Measurements from ENCODE around the gene LGR5.
"Not testable (repeated sequence)": the region's sequence is repeated elsewhere in the genome, so short reads cannot be mapped to it uniquely, and the experiment has no call there.

Gene LGR5

GRCh38 chr12:71552728-71553501 lies 113.3 kb downstream of the LGR5 start:
- no peak for DNase-seq

DNA sequence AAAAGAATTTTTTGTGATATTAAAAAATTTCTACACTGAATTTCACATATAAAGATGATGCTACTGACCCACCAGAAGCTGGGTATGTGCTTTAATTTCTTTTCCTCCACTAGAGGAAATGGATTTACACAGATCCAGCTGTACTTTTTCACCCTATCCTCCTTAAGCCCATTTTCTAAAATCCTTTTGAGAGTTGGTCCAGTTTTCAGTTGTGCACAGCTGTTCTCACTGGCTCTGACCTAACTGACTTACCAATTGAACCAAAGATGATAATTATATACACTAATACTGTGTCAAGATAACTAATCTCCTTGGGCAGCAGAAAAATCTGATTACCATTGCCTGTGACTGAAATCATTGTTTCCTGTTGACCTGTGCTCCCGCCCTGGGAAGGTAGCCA lies 115.6 kb downstream of the LGR5 start:
- no peak for DNase-seq

DNA sequence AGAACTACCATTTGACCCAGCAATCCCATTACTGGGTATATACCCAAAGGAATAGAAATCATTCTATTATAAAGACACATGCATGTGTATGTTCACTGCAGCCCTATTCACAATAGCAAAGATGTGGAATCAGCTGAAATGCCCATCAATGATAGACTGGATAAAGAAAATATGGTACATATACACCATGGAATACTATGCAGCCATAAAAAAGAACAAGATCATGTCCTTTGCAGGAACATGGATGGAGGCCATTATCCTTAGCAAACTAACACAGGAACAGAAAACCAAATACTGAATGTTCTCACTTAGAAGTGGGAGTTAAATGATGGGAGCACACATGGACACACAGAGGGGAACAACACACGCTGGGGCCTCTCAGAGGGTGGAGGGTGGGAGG lies 116.2 kb downstream of the LGR5 start:
- not testable (repeated sequence) for DNase-seq

- DNase-seq: no peak
These were observed 116.8 kb downstream of the LGR5 start for GRCh38 chr12:71556448-71556847.

- DNase-seq: no peak
These were observed 117.3 kb downstream of the LGR5 start for GRCh38 chr12:71556875-71557274.

DNA sequence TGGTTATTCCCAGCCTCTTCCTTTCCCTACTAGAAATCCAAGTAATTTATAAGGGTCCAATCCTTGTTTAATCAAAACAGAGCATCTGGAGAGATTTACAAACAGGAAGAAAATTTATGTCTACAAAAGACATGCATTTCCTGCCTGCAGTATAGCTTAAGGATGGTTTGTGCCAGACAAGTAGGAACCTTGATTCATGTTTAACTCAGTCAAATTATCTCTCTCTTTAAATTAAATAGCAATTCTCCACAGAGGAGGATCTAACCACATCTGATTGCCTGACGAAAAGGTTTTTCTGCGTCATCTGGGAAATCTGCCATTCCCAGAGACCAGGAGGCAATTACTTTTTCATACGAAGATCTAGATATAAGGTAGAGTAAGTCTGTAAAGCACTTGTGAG lies 118.8 kb downstream of the LGR5 start:
- DNase-seq: no peak

DNA sequence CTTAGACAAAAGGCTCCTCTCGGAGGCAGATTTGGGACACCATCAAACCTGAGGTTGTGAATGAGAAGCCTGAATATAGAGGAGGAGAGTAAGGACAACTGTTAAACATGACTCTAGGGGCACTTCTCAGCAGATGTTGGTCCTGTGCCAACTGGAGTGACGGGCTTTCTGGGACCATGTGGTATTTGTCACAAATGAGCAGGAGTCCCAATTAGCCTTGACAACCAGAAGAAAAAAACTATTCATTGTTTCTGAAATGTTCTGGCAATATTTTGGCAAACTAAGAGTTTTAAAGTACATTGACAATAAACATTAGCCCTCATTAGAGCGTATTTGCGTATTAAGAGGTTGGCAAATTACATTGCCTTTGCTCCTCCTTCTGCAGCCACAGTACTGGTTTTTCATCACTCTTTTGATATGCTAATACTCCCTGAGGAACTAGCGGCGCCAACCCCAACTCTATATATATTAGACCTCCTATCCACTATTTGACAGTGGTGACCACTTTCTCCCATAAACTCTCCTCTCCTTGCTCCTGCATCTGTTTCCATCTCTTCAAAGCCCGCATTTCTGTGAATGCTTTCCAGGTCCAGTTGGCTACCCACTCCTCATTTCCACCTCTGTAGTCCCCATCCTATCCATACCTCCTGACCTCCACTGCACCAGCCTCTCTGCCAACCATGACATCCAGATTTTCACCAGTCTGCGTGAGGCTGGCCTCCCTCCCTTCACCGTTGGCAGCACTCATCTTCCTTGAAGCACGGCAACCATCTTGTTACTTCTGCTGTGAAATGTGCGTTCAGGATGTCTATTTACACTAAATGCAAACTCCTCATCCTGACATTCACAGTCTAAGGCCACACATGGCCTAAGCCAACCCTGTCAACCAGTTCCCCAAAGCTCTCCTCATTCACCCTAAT lies 123.3 kb downstream of the LGR5 start:
- DNase-seq: no peak

DNA sequence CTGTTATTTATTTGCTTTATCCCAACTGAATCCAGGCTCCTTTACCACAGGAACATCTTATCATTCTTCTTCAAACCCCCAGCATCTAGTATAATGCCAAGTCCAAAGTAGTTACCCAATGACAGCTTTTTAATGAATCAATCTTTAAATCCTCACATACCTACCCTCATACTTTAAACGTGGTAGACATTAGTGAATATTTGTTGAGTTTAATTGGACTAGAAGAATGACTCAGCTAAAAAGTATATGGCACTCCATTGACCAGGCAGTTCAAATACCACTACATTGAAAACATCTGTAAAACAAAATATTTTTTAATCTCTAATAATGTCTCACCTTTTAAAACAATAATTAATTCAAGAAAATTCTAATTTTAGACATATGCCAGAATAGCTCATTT lies 125.9 kb downstream of the LGR5 start:
- no peak for DNase-seq

DNA sequence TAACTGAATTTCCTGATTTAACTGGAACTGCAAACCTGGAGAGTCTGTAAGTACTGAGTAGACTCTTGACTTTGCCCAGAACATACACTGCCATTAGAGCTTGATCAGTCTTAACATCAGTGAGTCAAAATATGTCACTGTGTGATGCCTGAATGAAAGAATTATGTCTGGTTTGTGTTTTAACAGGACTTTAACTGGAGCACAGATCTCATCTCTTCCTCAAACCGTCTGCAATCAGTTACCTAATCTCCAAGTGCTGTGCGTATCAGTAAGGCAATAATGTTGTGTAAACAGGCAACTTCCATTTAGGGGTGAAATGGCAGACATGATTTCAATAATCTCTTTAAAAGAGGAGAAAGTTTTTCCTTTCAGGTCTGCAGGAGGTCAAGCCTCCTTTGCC lies 127.1 kb downstream of the LGR5 start:
- DNase-seq: no peak

DNA sequence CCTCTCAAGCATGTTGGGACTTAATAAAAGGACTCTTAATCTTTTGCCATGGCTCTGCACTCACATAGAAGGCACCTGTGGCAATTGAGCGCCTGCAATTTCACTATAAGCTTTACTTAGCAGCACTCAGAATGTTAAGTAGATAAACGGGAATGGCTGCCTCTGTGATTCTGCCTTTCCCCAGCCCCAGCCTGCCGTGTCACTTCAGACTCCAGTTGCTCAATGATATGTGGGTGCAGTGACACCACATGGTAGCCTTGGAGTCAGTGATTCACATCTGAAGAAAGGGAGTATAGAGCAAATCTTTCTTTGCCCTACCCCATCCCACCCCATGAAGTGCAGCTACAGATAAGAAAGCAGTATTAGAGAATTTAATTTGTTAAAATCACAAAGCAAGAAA lies 127.9 kb downstream of the LGR5 start:
- DNase-seq: no peak

GRCh38 chr12:71569885-71570284 lies 130.3 kb downstream of the LGR5 start:
- DNase-seq: not testable (repeated sequence)

GRCh38 chr12:71576496-71576895 lies 136.9 kb downstream of the LGR5 start:
- DNase-seq: no peak

- no peak for DNase-seq
These were observed 139.2 kb downstream of the LGR5 start for GRCh38 chr12:71578694-71579258.

DNA sequence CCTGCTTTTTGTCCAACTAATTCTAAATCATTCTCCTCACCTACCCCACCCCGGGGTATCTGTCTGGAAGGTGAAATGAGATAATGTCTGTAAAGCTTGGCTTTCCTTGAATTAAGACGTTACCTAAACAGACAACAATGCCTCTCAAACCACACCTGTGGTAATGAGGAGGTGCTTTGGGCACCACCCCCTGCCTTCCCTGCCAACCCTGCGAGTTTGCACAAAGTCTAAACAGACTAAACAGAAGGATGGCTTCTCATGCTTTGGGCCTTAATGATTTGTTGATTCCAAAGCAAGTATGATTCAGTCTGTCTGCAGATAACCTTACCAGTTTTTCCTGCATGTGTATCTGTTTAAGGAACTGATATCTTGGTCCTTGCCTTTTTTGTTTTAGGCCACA lies 141.6 kb downstream of the LGR5 start:
- no peak for DNase-seq

DNA sequence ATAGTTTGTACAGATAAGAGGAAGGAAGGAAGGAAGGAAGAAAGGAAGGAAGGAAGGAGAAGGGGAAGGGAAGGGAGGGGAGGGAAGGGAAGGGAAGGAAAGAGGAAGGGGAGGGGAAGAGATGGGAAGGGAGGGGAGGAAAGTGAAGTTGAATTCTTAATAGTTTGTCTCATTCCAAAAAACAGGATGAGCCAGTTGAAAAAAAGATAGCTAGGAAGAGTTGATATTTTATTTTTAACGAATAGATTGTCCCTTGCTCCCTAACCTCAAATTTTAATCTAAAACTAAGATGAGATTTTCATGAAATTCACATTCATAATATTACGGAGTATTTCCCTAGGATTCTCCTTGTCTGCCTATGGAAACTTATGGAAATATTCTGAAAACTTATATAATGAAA lies 143.3 kb downstream of the LGR5 start:
- no peak for DNase-seq

DNA sequence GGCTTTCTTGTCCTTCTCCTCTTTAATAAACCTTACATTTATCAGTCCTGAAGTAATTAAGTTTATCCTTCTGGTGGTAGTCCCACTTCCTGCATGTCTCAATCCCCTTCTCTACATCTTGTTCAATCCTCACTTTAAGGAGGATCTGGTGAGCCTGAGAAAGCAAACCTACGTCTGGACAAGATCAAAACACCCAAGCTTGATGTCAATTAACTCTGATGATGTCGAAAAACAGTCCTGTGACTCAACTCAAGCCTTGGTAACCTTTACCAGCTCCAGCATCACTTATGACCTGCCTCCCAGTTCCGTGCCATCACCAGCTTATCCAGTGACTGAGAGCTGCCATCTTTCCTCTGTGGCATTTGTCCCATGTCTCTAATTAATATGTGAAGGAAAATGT lies 144.8 kb downstream of the LGR5 start:
- DNase-seq: no peak

DNA sequence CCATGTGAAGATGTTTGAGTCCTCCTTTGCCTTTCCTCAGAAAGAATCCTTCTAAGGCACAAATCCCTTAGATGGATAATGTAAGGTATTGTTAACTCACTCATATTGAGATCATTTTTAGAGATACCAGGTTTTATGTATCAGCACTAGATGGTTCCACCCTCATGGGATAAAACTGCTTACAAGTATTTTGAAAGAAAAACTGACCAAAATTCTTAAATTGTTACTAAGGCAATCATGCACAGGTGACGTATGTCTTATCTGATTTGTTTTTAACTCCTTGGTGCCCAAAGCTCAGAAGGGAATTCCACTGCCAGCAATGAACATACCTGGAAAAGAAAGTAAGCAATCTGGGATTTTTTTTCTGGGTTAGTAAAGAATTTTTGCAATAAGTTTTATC lies 145.6 kb downstream of the LGR5 start:
- DNase-seq: no peak

DNA sequence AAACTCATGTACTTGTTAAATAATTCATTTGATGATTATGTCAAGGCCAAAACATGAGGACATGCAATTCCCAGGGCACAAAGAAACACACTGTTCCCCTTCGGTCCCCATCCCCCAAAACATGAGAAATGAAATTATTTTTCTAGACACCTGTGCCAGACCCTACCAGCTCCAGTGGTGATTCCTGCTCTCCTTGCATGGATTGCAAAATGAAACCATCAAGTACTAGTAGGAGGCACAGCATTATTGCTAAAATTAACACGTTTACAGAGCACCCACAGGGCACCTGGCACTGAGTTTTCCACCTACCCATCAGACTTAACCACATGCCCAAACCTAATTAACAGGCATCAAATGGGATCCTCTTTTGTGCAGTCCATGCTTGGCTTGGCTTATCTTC lies 147.4 kb downstream of the LGR5 start:
- DNase-seq: no peak

DNA sequence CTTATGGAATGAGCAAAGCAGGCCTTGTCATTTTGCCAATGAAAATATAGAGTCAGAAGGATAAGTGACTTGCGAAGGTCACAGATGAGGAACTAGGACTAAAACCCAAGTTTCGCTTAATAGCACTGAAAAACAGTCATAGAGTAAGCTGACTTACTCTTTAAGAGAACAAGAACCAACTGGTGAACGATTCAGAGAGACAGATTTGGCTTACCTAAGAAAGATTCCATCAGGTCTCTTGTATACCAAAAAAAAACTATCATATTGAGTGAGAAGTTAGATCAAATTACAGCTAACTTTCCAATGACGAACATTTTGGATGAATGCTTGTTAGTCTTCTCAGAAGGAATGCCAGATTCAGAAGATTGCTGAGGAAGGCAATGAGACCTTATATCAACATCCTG lies 149.9 kb downstream of the LGR5 start:
- DNase-seq: no peak

- DNase-seq: no peak
These were observed 152.0 kb downstream of the LGR5 start for GRCh38 chr12:71591601-71592000.

DNA sequence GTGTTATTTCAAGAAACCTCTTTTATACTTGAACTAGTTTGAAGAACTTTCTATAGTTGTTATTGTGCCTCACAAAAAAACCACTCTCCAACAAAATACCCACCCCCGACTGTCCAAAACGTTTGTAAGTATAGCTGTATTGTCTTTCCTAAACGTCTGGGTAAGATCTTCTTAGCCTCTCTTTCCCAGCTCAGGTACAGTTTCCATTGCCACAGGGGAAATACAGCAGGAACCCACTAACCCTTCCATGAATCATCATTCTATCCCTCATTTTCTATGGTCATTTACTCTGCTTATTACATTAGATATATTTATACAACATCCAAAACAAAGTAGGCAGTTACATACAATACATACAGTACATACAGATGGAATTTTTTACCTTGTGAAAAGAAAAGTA lies 153.2 kb downstream of the LGR5 start:
- no peak for DNase-seq

GRCh38 chr12:71594214-71594948 lies 154.8 kb downstream of the LGR5 start:
- no peak for DNase-seq

DNA sequence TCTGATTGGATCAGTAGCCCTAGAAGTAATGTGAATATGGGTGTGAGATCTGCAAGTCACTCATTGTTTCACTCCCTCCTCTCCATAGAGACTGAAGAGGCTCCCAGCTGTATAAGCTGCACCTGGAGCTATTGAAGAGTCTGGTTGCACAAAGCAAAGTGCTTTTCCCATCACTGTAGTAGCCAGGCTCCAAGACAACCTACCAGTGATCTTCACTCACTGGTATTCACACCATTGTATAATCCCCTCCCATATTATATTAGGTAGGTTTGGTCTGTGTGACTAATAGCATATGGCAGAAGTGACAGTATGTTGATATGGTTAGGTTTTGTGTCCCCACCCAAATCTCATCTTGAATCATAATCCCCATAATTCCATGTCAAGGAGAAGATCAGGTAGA lies 159.6 kb downstream of the LGR5 start:
- no peak for DNase-seq
